Measurements from ENCODE around the gene MYO3B. TPM values are rescaled to one million over a fixed set of nuclear protein-coding genes. Genes with fewer than 3 reads are reported as not detected.

MYO3B gene
- total RNA-seq, 1 experiment from 2014 or later, result 0.50 TPM

- TF ChIP-seq ZNF281 (CRISPR knock-in tag; IDR thresholded peaks at IDR 0.05) (no peak), PREB (CRISPR knock-in tag; IDR thresholded peaks at IDR 0.05; ENCODE audit: borderline replicate concordance) (no peak), ZNF512 (CRISPR knock-in tag; IDR thresholded peaks at IDR 0.05; ENCODE audit: borderline replicate concordance) (no peak), SOX15 (CRISPR knock-in tag; IDR thresholded peaks at IDR 0.05) (no peak)
Measured at GRCh38 chr2:170244555-170244954, 66.6 kb downstream of the MYO3B start (continued).

GRCh38 chr2:170245312-170245711 lies 67.4 kb downstream of the MYO3B start:
- Mint-ChIP-seq H3K36me3 (no peaks in the 10 kb centered on the region), H3K4me3 (no peak overlapping the region), H3K4me1 (peaks cover 9% of the 10 kb centered on the region), H3K27me3 (ENCODE audit: low read depth) (no peaks in the 10 kb centered on the region; the same call in 1 of the 2 replicates), H3K9me3 (peaks cover 16% of the 10 kb centered on the region), H3K27ac (no peak overlapping the region)
- CTCF ChIA-PET, result interaction anchor here (1.5 kb wide), 1 partner anchor 10 kb away, joined by 5 read pairs; no protein-coding TSS in a partner anchor
- DNase-seq (ENCODE audit: low spot score), result no peak
- no peak for ATAC-seq
- POLR2A ChIA-PET, result no interaction called here
- TF ChIP-seq E2F1 (CRISPR knock-in tag; IDR thresholded peaks at IDR 0.05), result no peak
- no peak for TF ChIP-seq JAZF1 (CRISPR knock-in tag; IDR thresholded peaks at IDR 0.05)
- TF ChIP-seq CREM (CRISPR knock-in tag; IDR thresholded peaks at IDR 0.05), result no peak
- no peak for TF ChIP-seq ARID4B (CRISPR knock-in tag; IDR thresholded peaks at IDR 0.05; ENCODE audit: borderline replicate concordance)

- Mint-ChIP-seq H3K9me3 (peaks cover 23% of the 10 kb centered on the region), H3K4me3 (no peak overlapping the region), H3K36me3 (no peaks in the 10 kb centered on the region), H3K27ac (no peak overlapping the region), H3K27me3 (ENCODE audit: low read depth) (no peaks in the 10 kb centered on the region; the same call in 1 of the 2 replicates), H3K4me1 (0 out of 2 replicates have a peak, but pooled peaks cover under 1% of the 10 kb centered on the region)
- ChIA-PET CTCF (no interaction called here), POLR2A (no interaction called here)
- DNase-seq (ENCODE audit: low spot score), result no peak
- no peak for ATAC-seq
- no peak for TF ChIP-seq NR2C2 (CRISPR knock-in tag; IDR thresholded peaks at IDR 0.05)
- TF ChIP-seq ZNF317 (CRISPR knock-in tag; IDR thresholded peaks at IDR 0.05; ENCODE audit: borderline replicate concordance, low read depth), result no peak
- TF ChIP-seq HMGA2 (CRISPR knock-in tag; IDR thresholded peaks at IDR 0.05), result no peak
- no peak for TF ChIP-seq EMX1 (CRISPR knock-in tag; IDR thresholded peaks at IDR 0.05)
- TF ChIP-seq AFF4 (CRISPR knock-in tag; IDR thresholded peaks at IDR 0.05; ENCODE audit: borderline replicate concordance), result no peak
- no peak for TF ChIP-seq CDX4 (CRISPR knock-in tag; IDR thresholded peaks at IDR 0.05; ENCODE audit: borderline replicate concordance)
Measured at GRCh38 chr2:170247333-170247732, 69.4 kb downstream of the MYO3B start.

Measured in WTC11 (cell line).